ENCODE measurements around the gene CLCA2. TPM values are rescaled to one million over a fixed set of nuclear protein-coding genes. Genes with fewer than 3 reads are reported as not detected.
A peak's percentile ranks its signal among the peaks of the same experiment; 100 is the strongest.

Gene CLCA2
- total RNA-seq, 1 experiment from 2014 or later: 0.08 TPM

GRCh38 chr1:86421601-86422280, 2.2 kb upstream of the CLCA2 start:
- DNase-seq (ENCODE audit: low read depth, low spot score): no peak
- in situ Hi-C loops (cut with HindIII; ENCODE audit: low pct_unique_long_range_greater_than_20kb, low sequenced_read_pairs): no loop called here

GRCh38 chr1:86423473-86423872, 498 bp upstream of the CLCA2 start:
- in situ Hi-C loops (cut with HindIII; ENCODE audit: low pct_unique_long_range_greater_than_20kb, low sequenced_read_pairs): no loop called here
- DNase-seq (ENCODE audit: low read depth, low spot score): no peak

GRCh38 chr1:86429122-86429725, 5.3 kb downstream of the CLCA2 start:
- in situ Hi-C loops (cut with HindIII; ENCODE audit: low pct_unique_long_range_greater_than_20kb, low sequenced_read_pairs): no loop called here
- DNase-seq (ENCODE audit: low read depth, low spot score): no peak

GRCh38 chr1:86429835-86430234, 5.9 kb downstream of the CLCA2 start:
- in situ Hi-C loops (cut with HindIII; ENCODE audit: low pct_unique_long_range_greater_than_20kb, low sequenced_read_pairs): no loop called here
- DNase-seq (ENCODE audit: low read depth, low spot score): peak; percentile 74

GRCh38 chr1:86430376-86430775, 6.4 kb downstream of the CLCA2 start:
- in situ Hi-C loops (cut with HindIII; ENCODE audit: low pct_unique_long_range_greater_than_20kb, low sequenced_read_pairs): no loop called here

GRCh38 chr1:86434059-86434458, 10.1 kb downstream of the CLCA2 start:
- in situ Hi-C loops (cut with HindIII; ENCODE audit: low pct_unique_long_range_greater_than_20kb, low sequenced_read_pairs): no loop called here
- no peak for DNase-seq (ENCODE audit: low read depth, low spot score)

More at GRCh38 chr1:86430376-86430775, 6.4 kb downstream of the CLCA2 start:
- DNase-seq (ENCODE audit: low read depth, low spot score): no peak

GRCh38 chr1:86435327-86435726, 11.4 kb downstream of the CLCA2 start:
- in situ Hi-C loops (cut with HindIII; ENCODE audit: low pct_unique_long_range_greater_than_20kb, low sequenced_read_pairs): no loop called here
- no peak for DNase-seq (ENCODE audit: low read depth, low spot score)

- no peak for DNase-seq (ENCODE audit: low read depth, low spot score)
- in situ Hi-C loops (cut with HindIII; ENCODE audit: low pct_unique_long_range_greater_than_20kb, low sequenced_read_pairs): no loop called here
Observed at GRCh38 chr1:86436041-86436440, 12.1 kb downstream of the CLCA2 start.

GRCh38 chr1:86441581-86441980, 17.6 kb downstream of the CLCA2 start:
- in situ Hi-C loops (cut with HindIII; ENCODE audit: low pct_unique_long_range_greater_than_20kb, low sequenced_read_pairs): no loop called here

GRCh38 chr1:86441997-86442396, 18.0 kb downstream of the CLCA2 start:
- in situ Hi-C loops (cut with HindIII; ENCODE audit: low pct_unique_long_range_greater_than_20kb, low sequenced_read_pairs): no loop called here
- no peak for DNase-seq (ENCODE audit: low read depth, low spot score)

More at GRCh38 chr1:86441581-86441980, 17.6 kb downstream of the CLCA2 start:
- DNase-seq (ENCODE audit: low read depth, low spot score): no peak

- in situ Hi-C loops (cut with HindIII; ENCODE audit: low pct_unique_long_range_greater_than_20kb, low sequenced_read_pairs): no loop called here
Observed at GRCh38 chr1:86445919-86446318, 21.9 kb downstream of the CLCA2 start.

GRCh38 chr1:86447198-86447790, 23.3 kb downstream of the CLCA2 start:
- in situ Hi-C loops (cut with HindIII; ENCODE audit: low pct_unique_long_range_greater_than_20kb, low sequenced_read_pairs): no loop called here
- no peak for DNase-seq (ENCODE audit: low read depth, low spot score)

More at GRCh38 chr1:86445919-86446318, 21.9 kb downstream of the CLCA2 start:
- DNase-seq (ENCODE audit: low read depth, low spot score): no peak

- in situ Hi-C loops (cut with HindIII; ENCODE audit: low pct_unique_long_range_greater_than_20kb, low sequenced_read_pairs): no loop called here
- DNase-seq (ENCODE audit: low read depth, low spot score): peak; percentile 8
Observed at GRCh38 chr1:86448670-86449069, 24.7 kb downstream of the CLCA2 start.

GRCh38 chr1:86449103-86449502, 25.1 kb downstream of the CLCA2 start:
- no peak for DNase-seq (ENCODE audit: low read depth, low spot score)
- in situ Hi-C loops (cut with HindIII; ENCODE audit: low pct_unique_long_range_greater_than_20kb, low sequenced_read_pairs): no loop called here

GRCh38 chr1:86450847-86451246, 26.9 kb downstream of the CLCA2 start:
- in situ Hi-C loops (cut with HindIII; ENCODE audit: low pct_unique_long_range_greater_than_20kb, low sequenced_read_pairs): no loop called here
- DNase-seq (ENCODE audit: low read depth, low spot score): no peak

- no peak for DNase-seq (ENCODE audit: low read depth, low spot score)
- in situ Hi-C loops (cut with HindIII; ENCODE audit: low pct_unique_long_range_greater_than_20kb, low sequenced_read_pairs): no loop called here
Observed at GRCh38 chr1:86453664-86454063, 29.7 kb downstream of the CLCA2 start.

GRCh38 chr1:86455073-86455472, 31.1 kb downstream of the CLCA2 start:
- in situ Hi-C loops (cut with HindIII; ENCODE audit: low pct_unique_long_range_greater_than_20kb, low sequenced_read_pairs): no loop called here
- no peak for DNase-seq (ENCODE audit: low read depth, low spot score)

- in situ Hi-C loops (cut with HindIII; ENCODE audit: low pct_unique_long_range_greater_than_20kb, low sequenced_read_pairs): no loop called here
- DNase-seq (ENCODE audit: low read depth, low spot score): no peak
Observed at GRCh38 chr1:86460998-86461397, 37.0 kb downstream of the CLCA2 start.

GRCh38 chr1:86461482-86461881, 37.5 kb downstream of the CLCA2 start:
- in situ Hi-C loops (cut with HindIII; ENCODE audit: low pct_unique_long_range_greater_than_20kb, low sequenced_read_pairs): no loop called here

More at GRCh38 chr1:86461482-86461881, 37.5 kb downstream of the CLCA2 start:
- DNase-seq (ENCODE audit: low read depth, low spot score): no peak

Data from SK-MEL-5 (cell line).